Astrocyte (in vitro differentiated cells and primary cell): ENCODE measurements around the gene ZFAND6.

Experiments
- EZH2 ChIP-seq: IDR thresholded peaks from 2 replicates; pipeline ENCODE4 v1.6.1; 2012; ENCODE audit warnings: mild to moderate bottlenecking, low read length, inconsistent platforms; ENCODE audit not compliant: insufficient read depth
- TF ChIP-seq, protein P1 (sequence below): IDR thresholded peaks from 2 replicates; pipeline ENCODE4 v1.5.1; 2011; ENCODE audit warnings: low read depth, mild to moderate bottlenecking, inconsistent platforms, low read length, moderate library complexity; ENCODE audit not compliant: insufficient read depth

DNA sequence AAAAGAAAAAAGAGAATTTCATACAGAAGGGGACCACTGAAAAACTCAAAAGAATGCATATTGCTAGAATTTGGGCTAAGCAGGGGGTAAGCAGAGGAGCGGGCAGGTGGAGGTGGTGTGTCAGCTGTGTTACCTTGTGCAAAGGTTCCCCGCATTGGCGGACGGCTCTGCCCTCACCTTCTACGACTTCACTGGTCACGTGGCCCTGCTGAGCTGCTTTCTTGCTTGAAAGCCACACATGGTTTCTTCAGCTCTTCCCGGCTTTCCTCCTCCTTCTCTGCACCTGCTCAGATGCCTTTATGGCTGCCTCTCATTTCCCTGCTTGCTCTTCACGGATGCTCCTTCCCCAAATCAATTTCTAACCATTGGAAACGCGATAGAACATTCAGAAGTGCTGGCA, 123.8 kb downstream of the ZFAND6 start:
- TF ChIP-seq, protein P1, sequence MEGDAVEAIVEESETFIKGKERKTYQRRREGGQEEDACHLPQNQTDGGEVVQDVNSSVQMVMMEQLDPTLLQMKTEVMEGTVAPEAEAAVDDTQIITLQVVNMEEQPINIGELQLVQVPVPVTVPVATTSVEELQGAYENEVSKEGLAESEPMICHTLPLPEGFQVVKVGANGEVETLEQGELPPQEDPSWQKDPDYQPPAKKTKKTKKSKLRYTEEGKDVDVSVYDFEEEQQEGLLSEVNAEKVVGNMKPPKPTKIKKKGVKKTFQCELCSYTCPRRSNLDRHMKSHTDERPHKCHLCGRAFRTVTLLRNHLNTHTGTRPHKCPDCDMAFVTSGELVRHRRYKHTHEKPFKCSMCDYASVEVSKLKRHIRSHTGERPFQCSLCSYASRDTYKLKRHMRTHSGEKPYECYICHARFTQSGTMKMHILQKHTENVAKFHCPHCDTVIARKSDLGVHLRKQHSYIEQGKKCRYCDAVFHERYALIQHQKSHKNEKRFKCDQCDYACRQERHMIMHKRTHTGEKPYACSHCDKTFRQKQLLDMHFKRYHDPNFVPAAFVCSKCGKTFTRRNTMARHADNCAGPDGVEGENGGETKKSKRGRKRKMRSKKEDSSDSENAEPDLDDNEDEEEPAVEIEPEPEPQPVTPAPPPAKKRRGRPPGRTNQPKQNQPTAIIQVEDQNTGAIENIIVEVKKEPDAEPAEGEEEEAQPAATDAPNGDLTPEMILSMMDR: no peak
- TF ChIP-seq EZH2: no peak
